Neutrophil (primary cell): ENCODE data around the gene PTPN3.

Experiments used
- H3K27ac ChIP-seq: fragments of 200-600 bp; sonication (generic); 2 replicates; pipeline ENCODE4 v1.5.1; 2016; ENCODE audit warnings: mild to moderate bottlenecking, moderate library complexity
- H3K27me3 ChIP-seq: fragments of 200-600 bp; sonication (generic); 2 replicates; pipeline ENCODE4 v1.6.0; 2016; ENCODE audit warnings: mild to moderate bottlenecking
- H3K36me3 ChIP-seq: fragments of 200-600 bp; sonication (generic); 2 replicates; pipeline ENCODE4 v1.5.1; 2017
- H3K4me1 ChIP-seq, 2 experiments: fragments of 200-600 bp in 1 of 2; sonication (generic) in 1 of 2; 1 replicate in 1 of 2; 2 replicates in 1 of 2; pipeline versions ENCODE4 v1.5.1 to v1.6.1; 2013 to 2016; ENCODE audit warnings: low read depth in 1 of 2, low read length in 1 of 2, mild to moderate bottlenecking in 1 of 2, moderate library complexity in 1 of 2; ENCODE audit not compliant: control insufficient read depth in 1 of 2, insufficient read depth in 1 of 2
- H3K4me3 ChIP-seq, 2 experiments: fragments of 200-600 bp in 1 of 2; sonication (generic) in 1 of 2; 1 replicate in 1 of 2; 2 replicates in 1 of 2; pipeline ENCODE4 v1.5.1; 2013 to 2016; ENCODE audit warnings: low read depth in 1 of 2, low read length in 1 of 2, mild to moderate bottlenecking in 1 of 2, moderate library complexity in 1 of 2
- H3K9me3 ChIP-seq: fragments of 200-600 bp; sonication (generic); 2 replicates; pipeline ENCODE4 v1.5.1; 2016
- TF ChIP-seq, protein P1 (sequence below): fragments of 200-600 bp; sonication (generic); IDR thresholded peaks from 2 replicates; pipeline ENCODE4 v1.5.1; 2016; ENCODE audit warnings: antibody characterized with exemption

Gene PTPN3

GRCh38 chr9:109487247-109487646, 10.9 kb downstream of the PTPN3 start:
- TF ChIP-seq, protein P1, sequence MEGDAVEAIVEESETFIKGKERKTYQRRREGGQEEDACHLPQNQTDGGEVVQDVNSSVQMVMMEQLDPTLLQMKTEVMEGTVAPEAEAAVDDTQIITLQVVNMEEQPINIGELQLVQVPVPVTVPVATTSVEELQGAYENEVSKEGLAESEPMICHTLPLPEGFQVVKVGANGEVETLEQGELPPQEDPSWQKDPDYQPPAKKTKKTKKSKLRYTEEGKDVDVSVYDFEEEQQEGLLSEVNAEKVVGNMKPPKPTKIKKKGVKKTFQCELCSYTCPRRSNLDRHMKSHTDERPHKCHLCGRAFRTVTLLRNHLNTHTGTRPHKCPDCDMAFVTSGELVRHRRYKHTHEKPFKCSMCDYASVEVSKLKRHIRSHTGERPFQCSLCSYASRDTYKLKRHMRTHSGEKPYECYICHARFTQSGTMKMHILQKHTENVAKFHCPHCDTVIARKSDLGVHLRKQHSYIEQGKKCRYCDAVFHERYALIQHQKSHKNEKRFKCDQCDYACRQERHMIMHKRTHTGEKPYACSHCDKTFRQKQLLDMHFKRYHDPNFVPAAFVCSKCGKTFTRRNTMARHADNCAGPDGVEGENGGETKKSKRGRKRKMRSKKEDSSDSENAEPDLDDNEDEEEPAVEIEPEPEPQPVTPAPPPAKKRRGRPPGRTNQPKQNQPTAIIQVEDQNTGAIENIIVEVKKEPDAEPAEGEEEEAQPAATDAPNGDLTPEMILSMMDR: no peak
- H3K27ac ChIP-seq: no peak overlapping the region
- H3K4me1 ChIP-seq: no peaks in the 10 kb centered on the region
- no peaks in the 10 kb centered on the region for H3K36me3 ChIP-seq
- H3K4me3 ChIP-seq: no peak overlapping the region
- peaks cover 63% of the 10 kb centered on the region for H3K27me3 ChIP-seq
- H3K9me3 ChIP-seq: no peaks in the 10 kb centered on the region

DNA sequence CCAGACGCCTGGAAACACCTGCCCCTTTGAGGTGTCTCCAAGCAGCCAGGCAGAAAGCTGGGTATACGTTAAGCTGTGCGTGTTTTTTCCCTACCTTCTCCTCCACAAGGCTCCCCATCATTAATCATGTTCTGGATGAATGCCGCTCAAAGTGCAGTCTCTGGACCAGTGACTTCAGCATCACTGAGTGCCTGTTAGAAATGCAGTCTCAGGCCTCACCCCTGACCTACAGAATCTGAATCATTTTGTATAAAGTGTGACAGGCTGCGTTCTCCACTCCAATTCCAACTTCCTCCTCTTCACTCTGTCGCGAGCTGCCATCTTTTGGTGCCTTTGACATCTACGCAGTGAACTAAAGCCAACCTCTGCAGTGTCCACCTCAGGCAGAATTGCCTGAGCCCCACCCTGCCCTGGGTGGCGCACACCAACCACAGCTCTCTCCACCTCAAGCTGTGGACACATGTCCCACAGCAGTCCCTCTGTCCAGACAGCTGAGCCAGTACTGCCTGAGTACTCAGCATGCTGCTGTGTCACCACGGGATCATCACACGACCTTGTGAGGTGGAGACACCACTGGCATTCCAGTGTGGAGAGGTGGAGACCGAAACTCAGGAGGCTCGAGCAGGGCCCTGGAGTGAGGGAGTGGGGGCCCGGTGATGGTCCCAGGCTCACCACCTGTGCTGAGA, 14.2 kb downstream of the PTPN3 start:
- no peaks in the 10 kb centered on the region for H3K36me3 ChIP-seq

DNA sequence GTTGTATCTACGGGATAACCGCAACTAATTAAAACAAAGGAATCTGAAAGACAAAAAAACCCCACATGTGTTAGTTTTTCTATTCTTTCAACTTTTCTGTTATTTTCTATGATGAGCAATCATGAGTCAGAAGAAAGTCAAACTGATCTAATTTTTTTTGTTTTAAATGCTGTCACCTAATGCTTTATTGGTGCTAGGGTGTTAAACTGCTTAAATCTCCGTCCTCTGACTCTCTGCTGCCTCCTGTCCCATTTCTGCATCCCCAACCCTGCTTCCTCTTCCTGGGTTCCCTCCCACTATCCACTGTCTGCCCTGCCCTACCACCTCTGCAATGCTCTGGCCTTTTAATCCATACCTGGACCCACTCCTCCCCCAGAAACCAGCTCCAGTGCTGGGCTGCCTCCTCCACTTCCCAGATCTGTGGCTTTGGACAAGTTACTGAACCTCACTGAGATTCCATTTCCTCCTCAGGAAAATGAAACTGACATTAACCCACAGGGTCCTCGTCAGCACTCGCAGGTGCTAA, 15.7 kb downstream of the PTPN3 start:
- Histone ChIP-seq H3K4me1 (peaks cover 3 to 5% of the 10 kb centered on the region in 2 experiments), H3K4me3 (no peak overlapping the region), H3K27me3 (peaks cover 52% of the 10 kb centered on the region), H3K9me3 (no peaks in the 10 kb centered on the region), H3K27ac (no peak overlapping the region), H3K36me3 (no peaks in the 10 kb centered on the region)
- TF ChIP-seq, protein P1: no peak

More for the DNA sequence above, 14.2 kb downstream of the PTPN3 start:
- Histone ChIP-seq H3K4me3 (no peak overlapping the region), H3K4me1 (no peaks in the 10 kb centered on the region), H3K27ac (no peak overlapping the region), H3K9me3 (no peaks in the 10 kb centered on the region), H3K27me3 (peaks cover 62% of the 10 kb centered on the region)
- TF ChIP-seq, protein P1: no peak

DNA sequence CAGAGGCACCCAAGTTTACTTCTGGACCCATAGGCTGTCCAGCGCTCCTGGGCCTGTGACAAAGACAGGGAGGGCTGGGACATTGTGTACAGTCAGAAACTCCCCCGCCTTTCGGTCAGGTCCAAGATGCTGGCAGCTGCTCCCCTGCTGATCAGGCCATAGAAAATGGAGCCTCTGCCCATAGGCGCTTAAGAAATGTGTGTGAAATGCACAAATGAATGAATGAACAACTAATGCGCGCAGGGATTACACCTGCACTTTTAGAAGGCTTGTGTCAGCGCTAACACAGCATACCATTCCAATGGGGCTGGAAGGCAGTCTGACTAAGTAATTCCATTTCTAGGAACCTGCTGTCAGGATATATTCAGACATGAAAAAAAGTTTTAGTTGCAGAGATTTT, 16.3 kb downstream of the PTPN3 start:
- Histone ChIP-seq H3K27ac (no peak overlapping the region), H3K4me3 (no peak overlapping the region), H3K4me1 (peaks cover 5 to 11% of the 10 kb centered on the region in 2 experiments), H3K36me3 (no peaks in the 10 kb centered on the region), H3K27me3 (peaks cover 46% of the 10 kb centered on the region), H3K9me3 (no peaks in the 10 kb centered on the region)
- TF ChIP-seq, protein P1: no peak

- no peak overlapping the region for H3K4me3 ChIP-seq
Observed at GRCh38 chr9:109479822-109480221, 18.3 kb downstream of the PTPN3 start.

More at GRCh38 chr9:109479822-109480221, 18.3 kb downstream of the PTPN3 start:
- Histone ChIP-seq H3K36me3 (no peaks in the 10 kb centered on the region), H3K27me3 (peaks cover 44% of the 10 kb centered on the region), H3K9me3 (no peaks in the 10 kb centered on the region), H3K4me1 (peaks cover 7 to 15% of the 10 kb centered on the region in 2 experiments), H3K27ac (no peak overlapping the region)
- TF ChIP-seq, protein P1: no peak
